HG03432 (cell line): ENCODE results near the gene DEPDC5.
"Not testable (repeated sequence)": the region's sequence is repeated elsewhere in the genome, so short reads cannot be mapped to it uniquely, and the experiment has no call there.

Experiments
- ATAC-seq: cut with Tn5 transposase; IDR thresholded peaks from one replicate; pipeline ENCODE4 v1.9.1; 2021; ENCODE audit warnings: mild to moderate bottlenecking, moderate library complexity; ENCODE audit not compliant: unreplicated experiment

Gene DEPDC5

DNA sequence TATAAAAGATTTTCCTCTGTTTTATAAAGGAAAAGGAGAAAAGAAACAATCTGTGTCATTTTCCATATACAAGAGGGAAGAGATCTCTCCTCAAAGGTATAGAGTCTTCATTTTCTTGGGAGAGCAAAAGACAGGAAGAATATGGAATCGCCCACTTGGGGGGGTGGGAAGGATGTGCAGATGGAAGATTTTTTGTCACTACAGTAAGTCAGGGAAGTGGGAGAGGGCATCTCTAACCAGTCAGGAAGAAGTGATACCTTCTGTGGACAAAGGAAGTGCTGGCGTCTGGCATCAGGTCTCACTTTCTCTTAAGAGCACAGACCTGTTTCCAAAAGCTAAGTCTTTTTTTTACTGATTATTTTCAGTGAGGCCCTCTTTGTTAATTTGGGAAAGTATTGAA lies 5.3 kb upstream of the DEPDC5 start:
- no peak for ATAC-seq

DNA sequence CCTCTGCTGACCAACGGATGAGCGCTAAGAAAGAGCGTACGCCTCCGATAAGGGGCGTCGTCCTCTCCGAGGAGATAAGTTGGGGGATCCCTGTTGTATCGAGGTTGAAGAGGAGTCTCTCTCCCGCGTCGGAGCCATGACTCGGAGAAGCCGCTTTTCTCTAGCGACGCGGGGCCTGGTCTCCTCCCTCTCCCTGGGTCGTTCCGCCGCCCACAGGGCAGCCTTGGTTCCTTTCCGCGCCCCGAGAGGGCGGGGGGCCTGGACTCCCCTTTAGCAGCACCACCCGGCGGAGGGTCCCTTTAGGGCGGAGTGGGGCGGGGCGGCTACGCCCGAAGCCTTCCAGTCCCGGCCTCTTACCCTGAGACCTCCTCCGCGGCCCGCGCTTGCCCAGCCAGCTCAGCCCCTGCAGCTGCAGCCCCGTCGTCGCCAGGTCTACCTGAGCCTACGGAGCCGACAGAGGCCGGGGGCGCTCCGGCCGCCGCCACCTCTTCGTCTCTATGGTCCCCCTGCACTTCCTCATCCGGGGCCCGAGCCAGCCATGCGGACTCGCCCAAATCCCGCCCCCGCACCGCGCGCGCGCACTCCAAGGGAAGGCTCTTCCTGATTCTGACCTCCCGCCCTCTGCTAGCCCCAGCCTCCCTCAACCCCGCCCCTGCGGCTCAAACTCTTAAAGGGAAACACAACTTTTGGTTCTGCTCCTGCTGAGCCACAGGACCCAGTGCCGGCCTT lies 4.0 kb upstream of the DEPDC5 start, which contains the start of gene PRR14L:
Gene PRR14L, minus strand, starts transcription at position 497 of the 729 bp plus-strand sequence. CDS start 11,272 bp downstream, outside the sequence.
- peak; percentile 65 for ATAC-seq

- no peak for ATAC-seq
Measured at GRCh38 chr22:31750365-31751284, 3.2 kb upstream of the DEPDC5 start.

GRCh38 chr22:31752096-31752847 lies 1.5 kb upstream of the DEPDC5 start:
- no peak for ATAC-seq

GRCh38 chr22:31753005-31753633 lies 700 bp upstream of the DEPDC5 start:
- ATAC-seq, result peak; percentile 11

DNA sequence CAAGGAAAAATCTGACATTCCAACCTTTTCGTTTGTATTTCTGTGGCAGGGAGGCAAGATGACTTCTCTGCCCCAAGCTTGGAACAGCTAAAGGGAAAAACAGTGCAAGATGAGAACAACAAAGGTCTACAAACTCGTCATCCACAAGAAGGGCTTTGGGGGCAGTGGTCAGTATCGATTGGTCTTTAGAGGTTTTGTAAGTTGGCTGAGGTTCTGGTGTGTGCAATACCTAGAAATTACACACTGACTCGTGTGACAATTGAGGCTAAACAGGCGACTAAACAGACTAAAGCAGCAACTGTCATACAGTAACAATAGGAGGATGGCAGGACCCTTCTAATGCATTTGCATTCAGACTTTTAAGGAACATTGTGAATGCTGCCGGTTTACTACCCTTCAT lies 994 bp downstream of the DEPDC5 start:
- no peak for ATAC-seq

GRCh38 chr22:31757265-31757664 lies 3.4 kb downstream of the DEPDC5 start:
- no peak for ATAC-seq

GRCh38 chr22:31758860-31759259 lies 5.0 kb downstream of the DEPDC5 start:
- ATAC-seq, result not testable (repeated sequence)

DNA sequence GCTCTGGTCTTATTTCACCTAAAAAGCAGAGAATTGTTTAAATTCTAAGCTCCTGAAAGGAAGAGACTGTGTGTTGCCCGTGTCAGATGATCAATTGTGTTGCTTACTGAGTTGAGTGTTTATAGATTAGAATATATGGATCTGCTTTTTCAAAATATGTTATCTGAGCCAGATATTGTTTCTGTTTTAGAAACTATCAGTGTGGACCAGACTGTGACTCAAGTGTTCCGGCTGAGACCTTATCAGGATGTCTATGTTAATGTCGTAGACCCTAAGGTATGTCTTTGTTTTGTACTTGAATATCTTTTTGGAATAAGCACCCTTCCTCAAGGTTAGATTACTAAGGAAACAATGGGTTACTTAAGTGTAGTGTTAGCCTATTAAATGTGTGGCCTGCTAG lies 11.0 kb downstream of the DEPDC5 start:
- ATAC-seq, result no peak

DNA sequence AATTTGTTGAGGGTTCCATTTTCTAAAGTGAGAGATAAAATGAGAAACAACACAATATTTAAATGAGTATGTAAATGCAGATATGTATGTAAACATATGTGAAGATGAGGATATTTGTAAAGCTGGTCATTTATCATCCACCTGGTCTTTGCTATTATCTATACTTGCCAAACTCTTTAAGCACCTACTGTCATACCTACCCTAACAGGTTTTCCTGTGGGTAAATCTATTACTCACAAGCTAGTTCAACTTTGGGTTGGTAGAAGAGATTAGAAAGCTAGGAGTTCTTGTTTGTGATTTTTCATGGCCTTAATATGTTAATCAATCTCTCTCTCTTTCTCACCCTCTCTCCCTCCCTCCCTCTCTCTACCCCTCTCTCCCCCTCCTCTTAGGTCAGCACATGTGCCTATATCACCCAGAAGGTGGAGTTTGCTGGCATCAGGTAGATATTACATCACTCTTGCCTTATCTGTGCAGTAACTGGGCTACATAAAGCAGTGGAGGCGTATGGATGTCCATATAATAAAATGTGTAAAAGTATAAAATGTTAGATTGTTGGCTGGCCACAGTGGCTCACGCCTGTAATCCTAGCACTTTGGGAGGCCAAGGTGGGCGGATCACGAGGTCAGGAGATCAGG lies 14.7 kb downstream of the DEPDC5 start:
- no peak for ATAC-seq

GRCh38 chr22:31773416-31773815 lies 19.6 kb downstream of the DEPDC5 start:
- ATAC-seq, result no peak

DNA sequence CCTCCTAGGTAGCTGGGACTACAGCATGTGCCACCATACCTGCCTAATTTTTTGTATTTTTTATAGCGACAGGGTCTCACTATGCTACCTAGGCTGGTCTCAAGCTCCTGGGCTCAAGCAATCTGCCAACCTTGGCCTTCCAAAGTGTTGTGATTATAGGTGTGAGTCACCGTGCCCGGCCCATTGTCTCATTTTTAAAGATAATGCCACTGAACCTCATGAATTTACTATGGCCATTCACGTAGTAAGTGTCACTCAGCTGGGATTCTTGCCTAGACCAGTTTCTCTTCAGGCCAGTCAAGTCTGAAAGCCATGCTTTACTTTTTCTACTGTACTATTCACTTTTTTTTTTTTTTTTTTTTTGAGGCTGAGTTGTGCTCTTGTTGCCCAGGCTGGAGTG lies 22.4 kb downstream of the DEPDC5 start:
- ATAC-seq, result no peak

- no peak for ATAC-seq
Measured at GRCh38 chr22:31789803-31790202, 36.0 kb downstream of the DEPDC5 start.

GRCh38 chr22:31790240-31790639 lies 36.4 kb downstream of the DEPDC5 start:
- no peak for ATAC-seq

DNA sequence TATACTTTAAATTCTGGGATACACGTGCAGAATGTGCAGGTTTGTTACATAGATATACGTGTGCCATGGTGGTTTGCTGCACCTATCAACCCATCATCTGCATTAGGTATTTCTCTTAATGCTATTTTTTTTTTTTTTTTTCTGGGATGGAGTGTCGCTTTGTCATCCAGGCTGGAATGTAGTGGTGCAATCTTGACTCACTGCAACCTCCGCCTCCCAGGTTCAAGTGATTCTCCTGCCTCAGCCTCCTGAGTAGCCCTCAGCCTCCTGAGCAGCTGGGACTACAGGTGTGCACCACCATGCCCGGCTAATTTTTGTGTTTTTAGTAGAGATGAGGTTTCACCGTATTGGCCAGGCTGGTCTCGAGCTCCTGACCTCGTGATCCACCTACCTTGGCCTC lies 45.5 kb downstream of the DEPDC5 start:
- ATAC-seq, result not testable (repeated sequence)

DNA sequence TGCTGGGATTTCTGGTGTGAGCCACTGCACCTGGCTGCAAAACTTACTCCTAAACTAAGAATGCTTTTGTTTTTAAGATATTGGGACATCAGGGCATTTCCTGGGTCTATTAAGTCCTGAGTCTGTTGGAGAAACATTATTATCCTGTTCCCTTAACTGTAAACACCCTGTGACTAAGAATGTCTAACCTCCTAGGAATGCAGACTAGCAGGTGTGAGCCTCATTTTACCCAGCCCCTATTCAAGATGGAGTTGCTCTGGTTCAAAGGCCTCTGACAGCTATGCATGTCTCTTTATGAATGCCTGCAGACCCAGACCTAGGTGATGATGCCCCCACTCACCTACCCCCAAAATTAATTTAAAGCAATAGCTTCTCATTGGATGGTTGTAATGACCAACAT lies 46.2 kb downstream of the DEPDC5 start:
- no peak for ATAC-seq

- not testable (repeated sequence) for ATAC-seq
Measured at GRCh38 chr22:31800861-31801260, 47.0 kb downstream of the DEPDC5 start.

- no peak for ATAC-seq
Measured at GRCh38 chr22:31802575-31802974, 48.8 kb downstream of the DEPDC5 start.

DNA sequence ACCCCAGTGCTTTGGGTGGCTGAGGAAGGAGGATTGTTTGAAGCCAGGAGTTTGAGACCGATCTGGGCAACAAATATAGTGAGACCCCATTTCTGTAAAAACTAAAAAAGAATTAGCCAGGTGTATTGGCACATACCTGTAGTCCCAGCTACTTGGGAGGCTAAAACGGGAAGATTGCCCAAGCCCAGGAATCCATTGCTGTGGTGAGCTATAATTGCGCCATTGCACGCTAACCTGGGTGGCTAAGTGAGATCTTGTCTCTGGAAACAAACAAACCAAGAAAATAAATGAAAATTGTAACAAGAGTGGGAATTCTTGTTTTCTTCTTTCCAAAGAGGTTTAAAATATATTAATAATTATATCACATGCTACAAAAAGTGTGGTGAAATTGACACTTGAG lies 52.9 kb downstream of the DEPDC5 start:
- no peak for ATAC-seq

DNA sequence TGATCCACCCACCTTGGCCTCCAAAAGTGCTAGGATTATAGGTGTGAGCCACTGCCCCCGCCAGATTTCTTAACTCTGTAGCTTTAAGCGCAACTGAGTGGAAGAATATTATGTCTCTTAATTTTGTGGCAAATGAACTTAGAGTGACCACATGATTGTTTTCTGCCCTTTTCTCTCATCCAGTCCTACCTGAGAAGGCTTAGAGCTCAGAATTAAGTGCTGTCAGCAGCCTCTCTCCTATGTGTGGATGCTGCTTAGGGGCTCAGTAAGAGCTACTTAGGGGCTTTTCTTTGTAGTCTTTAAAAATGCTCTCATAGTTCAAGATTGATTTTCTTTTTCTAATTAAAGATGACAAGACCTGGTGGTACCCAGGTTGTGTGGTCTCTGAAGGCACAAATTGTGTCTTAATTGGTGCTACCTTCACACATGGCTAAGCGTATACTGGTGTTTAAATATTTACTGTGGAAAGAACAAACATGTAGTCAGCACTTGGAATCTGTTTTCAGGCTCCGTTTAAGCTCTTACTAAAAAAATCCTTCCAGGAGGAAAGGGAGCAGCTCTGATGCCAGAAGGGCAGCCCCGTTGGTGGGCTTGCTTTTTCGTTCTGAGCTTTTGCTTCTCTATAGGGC lies 59.3 kb downstream of the DEPDC5 start:
- ATAC-seq, result no peak
